Keratinocyte (primary cell): ENCODE measurements around the gene GRAMD4. TPM values are rescaled to one million over a fixed set of nuclear protein-coding genes. Genes with fewer than 3 reads are reported as not detected.

Experiments used
- DNase-seq: peaks from one replicate; pipeline ENCODE4 v3.0.0-alpha.2; 2011; ENCODE audit warnings: low read depth, missing footprints, low spot score
- FAIRE-seq: peaks from 2 replicates; lab custom pipeline; 2011; peaks lifted over from hg19 to GRCh38; lab: Jason Lieb, UNC
- H2AFZ ChIP-seq: 2 replicates; pipeline ENCODE4 v1.6.0; 2012; ENCODE audit warnings: low read length, control low read depth, inconsistent platforms; ENCODE audit not compliant: control insufficient read depth
- H3K27ac ChIP-seq: 2 replicates; pipeline ENCODE4 v1.5.1; 2011; ENCODE audit warnings: low read length; ENCODE audit not compliant: control insufficient read depth, insufficient read depth
- H3K27me3 ChIP-seq: 3 replicates; pipeline ENCODE4 v1.6.0; 2011; ENCODE audit warnings: low read length; ENCODE audit not compliant: control insufficient read depth, insufficient read depth; ENCODE audit errors: extremely low read depth
- H3K36me3 ChIP-seq, 2 experiments: 2 replicates in 1 of 2; 3 replicates in 1 of 2; pipeline ENCODE4 v1.5.1; 2011; ENCODE audit warnings: low read length in 2 of 2, mild to moderate bottlenecking in 1 of 2; ENCODE audit not compliant: control insufficient read depth in 2 of 2, insufficient read depth in 2 of 2; ENCODE audit errors: extremely low read depth in 1 of 2
- H3K4me1 ChIP-seq: 3 replicates; pipeline ENCODE4 v1.5.1; 2011; ENCODE audit warnings: low read length; ENCODE audit not compliant: control insufficient read depth, insufficient read depth; ENCODE audit errors: extremely low read depth
- H3K4me2 ChIP-seq: 3 replicates; pipeline ENCODE4 v1.6.0; 2011; ENCODE audit warnings: low read depth, low read length; ENCODE audit not compliant: control insufficient read depth, insufficient read depth; ENCODE audit errors: extremely low read depth
- H3K4me3 ChIP-seq, 3 experiments: fragments of 200-600 bp in 1 of 3; sonication (generic) in 1 of 3; 2 replicates in 2 of 3; 3 replicates in 1 of 3; pipeline ENCODE4 v1.5.1; 2011 to 2016; ENCODE audit warnings: low read length in 3 of 3, mild to moderate bottlenecking in 3 of 3, control low read depth in 2 of 3, inconsistent platforms in 1 of 3, low read depth in 1 of 3, mixed read lengths in 1 of 3, mixed run types in 1 of 3, moderate library complexity in 1 of 3; ENCODE audit not compliant: control insufficient read depth in 2 of 3, insufficient read depth in 2 of 3; ENCODE audit errors: extremely low read depth in 1 of 3
- H3K79me2 ChIP-seq: 2 replicates; pipeline ENCODE4 v1.6.0; 2012; ENCODE audit warnings: low read length; ENCODE audit not compliant: control insufficient read depth, insufficient read depth
- H3K9ac ChIP-seq: 3 replicates; pipeline ENCODE4 v1.6.0; 2011; ENCODE audit warnings: low read length; ENCODE audit not compliant: control insufficient read depth, insufficient read depth; ENCODE audit errors: extremely low read depth
- H3K9me1 ChIP-seq: 3 replicates; pipeline ENCODE4 v1.6.0; 2011; ENCODE audit warnings: low read length; ENCODE audit not compliant: control insufficient read depth, insufficient read depth; ENCODE audit errors: extremely low read depth
- H3K9me3 ChIP-seq: 2 replicates; pipeline ENCODE4 v1.5.1; 2012; ENCODE audit warnings: low read depth, low read length; ENCODE audit not compliant: control insufficient read depth
- H4K20me1 ChIP-seq: 3 replicates; pipeline ENCODE4 v1.6.0; 2011; ENCODE audit warnings: low read length; ENCODE audit not compliant: control insufficient read depth, insufficient read depth; ENCODE audit errors: extremely low read depth
- EZH2 ChIP-seq: IDR thresholded peaks from one replicate; pipeline ENCODE4 v1.6.1; 2012; ENCODE audit warnings: inconsistent platforms, mild to moderate bottlenecking, low read length, moderate library complexity
- dilution Hi-C: fragments of 300-500 bp; cut with MboI; formaldehyde crosslinking; loops from one replicate; pipeline ENCODE4 v1.7.0; 2020; ENCODE audit warnings: low sequenced_read_pairs; ENCODE audit not compliant: extremely low pct_ligation_motif_present
- polyA plus RNA-seq, 5 experiments: library from polyadenylated mRNA; depleted of rRNA in 3 of 5; stranded (reverse) in 3 of 5; stranded (forward) in 1 of 5; unstranded in 1 of 5; fragments of >200 nt; gene quantifications; 1 replicate in 1 of 5; 2 replicates in 3 of 5; 3 replicates in 1 of 5; pipeline versions ENCODE4 v1.2.1 to v1.2.3, GENCODE V29; 2011 to 2012; ENCODE audit warnings: missing spikeins in 2 of 5, low read depth in 1 of 5, low replicate concordance in 1 of 5
- TF ChIP-seq, protein P1 (sequence below), 3 experiments: IDR thresholded peaks in 1 of 3; conservative IDR thresholded peaks in 1 of 3; optimal IDR thresholded peaks in 1 of 3; 2 replicates in 2 of 3; 3 replicates in 1 of 3; pipeline versions ENCODE3 to v1.5.1; 2011; ENCODE audit warnings: low read length in 3 of 3, mild to moderate bottlenecking in 3 of 3, moderate library complexity in 2 of 3, control low read depth in 1 of 3, inconsistent platforms in 1 of 3; ENCODE audit not compliant: insufficient read depth in 2 of 3; ENCODE audit errors: extremely low read depth in 1 of 3

GRAMD4 gene
- polyA plus RNA-seq, 1 donor (not counting 4 experiments of a cell fraction or from before 2014, with no cell fraction given): 17.3 TPM

- Histone ChIP-seq H3K9me3 (no peaks in the 10 kb centered on the region), H3K27ac (no peak overlapping the region), H3K79me2 (no peaks in the 10 kb centered on the region), H3K27me3 (no peaks in the 10 kb centered on the region), H3K9ac (no peak overlapping the region), H3K36me3 (no peaks in the 10 kb centered on the region), H3K4me1 (peaks cover 28% of the 10 kb centered on the region), H4K20me1 (no peaks in the 10 kb centered on the region), H3K4me3 (no peak overlapping the region), H3K9me1 (peaks cover 5% of the 10 kb centered on the region), H2AFZ (no peak overlapping the region), H3K4me2 (no peak overlapping the region)
- TF ChIP-seq EZH2: no peak
- TF ChIP-seq, protein P1, sequence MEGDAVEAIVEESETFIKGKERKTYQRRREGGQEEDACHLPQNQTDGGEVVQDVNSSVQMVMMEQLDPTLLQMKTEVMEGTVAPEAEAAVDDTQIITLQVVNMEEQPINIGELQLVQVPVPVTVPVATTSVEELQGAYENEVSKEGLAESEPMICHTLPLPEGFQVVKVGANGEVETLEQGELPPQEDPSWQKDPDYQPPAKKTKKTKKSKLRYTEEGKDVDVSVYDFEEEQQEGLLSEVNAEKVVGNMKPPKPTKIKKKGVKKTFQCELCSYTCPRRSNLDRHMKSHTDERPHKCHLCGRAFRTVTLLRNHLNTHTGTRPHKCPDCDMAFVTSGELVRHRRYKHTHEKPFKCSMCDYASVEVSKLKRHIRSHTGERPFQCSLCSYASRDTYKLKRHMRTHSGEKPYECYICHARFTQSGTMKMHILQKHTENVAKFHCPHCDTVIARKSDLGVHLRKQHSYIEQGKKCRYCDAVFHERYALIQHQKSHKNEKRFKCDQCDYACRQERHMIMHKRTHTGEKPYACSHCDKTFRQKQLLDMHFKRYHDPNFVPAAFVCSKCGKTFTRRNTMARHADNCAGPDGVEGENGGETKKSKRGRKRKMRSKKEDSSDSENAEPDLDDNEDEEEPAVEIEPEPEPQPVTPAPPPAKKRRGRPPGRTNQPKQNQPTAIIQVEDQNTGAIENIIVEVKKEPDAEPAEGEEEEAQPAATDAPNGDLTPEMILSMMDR (optimal IDR thresholded peaks at IDR 0.05 in 1 of 3, IDR thresholded peaks at IDR 0.05 in 1 of 3, conservative IDR thresholded peaks at IDR 0.05 in 1 of 3; ENCODE audit: extremely low read depth in 1 of 3, insufficient read depth in 2 of 3, low read length in 3 of 3): no peak
- FAIRE-seq (no peak), DNase-seq (no peak)
- dilution Hi-C loops: no loop called here
Measured at GRCh38 chr22:46622081-46622521, 1.9 kb downstream of the GRAMD4 start.

GRCh38 chr22:46625113-46625842 is 5.1 kb downstream of the GRAMD4 start:
- Histone ChIP-seq H3K4me1 (peaks cover 38% of the 10 kb centered on the region), H2AFZ (peak overlapping the region; percentile 68), H3K36me3 (no peaks in the 10 kb centered on the region), H3K4me3 (peak overlapping the region in 1 of 3 experiments; percentile 34), H3K27ac (peak overlapping the region; percentile 74), H3K9me3 (no peaks in the 10 kb centered on the region), H3K27me3 (no peaks in the 10 kb centered on the region), H3K79me2 (no peaks in the 10 kb centered on the region), H3K9me1 (peaks cover 5% of the 10 kb centered on the region), H3K4me2 (peak overlapping the region; percentile 62), H3K9ac (peak overlapping the region; percentile 53), H4K20me1 (no peaks in the 10 kb centered on the region)
- dilution Hi-C loops: no loop called here
- FAIRE-seq (peak; percentile 52), DNase-seq (no peak)
- TF ChIP-seq, protein P1 (optimal IDR thresholded peaks at IDR 0.05 in 1 of 3, IDR thresholded peaks at IDR 0.05 in 1 of 3, conservative IDR thresholded peaks at IDR 0.05 in 1 of 3; ENCODE audit: extremely low read depth in 1 of 3, insufficient read depth in 2 of 3, low read length in 3 of 3): no peak
- no peak for TF ChIP-seq EZH2
